ENCODE measurements around the gene S100A6.
"Not testable (repeated sequence)": the region's sequence is repeated elsewhere in the genome, so short reads cannot be mapped to it uniquely, and the experiment has no call there.

S100A6 gene

DNA sequence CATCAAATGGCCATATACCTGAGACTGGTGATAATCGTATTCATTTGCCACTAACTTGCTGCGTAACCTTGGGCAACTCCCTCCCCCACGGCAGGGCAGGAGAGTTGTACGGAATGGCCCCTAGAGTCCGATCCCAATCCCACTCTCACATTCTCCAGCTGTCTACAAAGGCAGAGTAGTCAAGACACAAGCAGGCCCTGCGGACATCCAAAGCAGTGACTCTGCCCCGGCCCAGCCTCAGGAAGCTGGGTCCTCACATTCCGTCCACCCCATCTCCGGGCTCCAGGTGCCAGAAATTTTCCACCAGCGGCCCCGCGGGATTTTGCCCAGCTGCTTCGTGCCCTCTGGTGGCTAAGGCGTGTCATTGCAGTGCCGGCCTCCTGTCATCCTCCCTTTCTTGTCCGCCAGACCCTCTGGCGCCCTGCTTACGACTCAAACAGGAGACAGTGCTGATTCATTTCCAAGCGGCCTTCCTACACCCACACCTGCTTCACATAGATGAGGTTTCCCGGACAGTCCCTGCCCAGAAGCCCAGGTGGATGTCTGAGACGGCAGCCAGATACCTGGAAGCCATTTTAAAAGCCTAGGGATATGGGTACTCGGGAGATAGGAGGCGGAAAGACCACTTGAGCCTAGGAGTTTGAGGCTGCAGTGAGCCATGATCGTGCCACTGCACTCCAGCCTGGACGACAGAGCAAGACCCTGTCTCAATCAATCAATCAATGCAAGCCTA lies 32.7 kb upstream of the S100A6 start:
- no peak for TF ChIP-seq POLR2A (IDR thresholded peaks at IDR 0.05; ENCODE audit: low read length)
- no peak for TF ChIP-seq GATA1 (IDR thresholded peaks at IDR 0.05; ENCODE audit: low read depth, low read length)
- peak; percentile 85 to 92 for DNase-seq

GRCh38 chr1:153567621-153568366 lies 32.0 kb upstream of the S100A6 start:
- peak in 1 of 2 experiments; percentile 44 for DNase-seq
- TF ChIP-seq GATA1 (IDR thresholded peaks at IDR 0.05; ENCODE audit: low read depth, low read length) (no peak), POLR2A (IDR thresholded peaks at IDR 0.05; ENCODE audit: low read length) (no peak)

DNA sequence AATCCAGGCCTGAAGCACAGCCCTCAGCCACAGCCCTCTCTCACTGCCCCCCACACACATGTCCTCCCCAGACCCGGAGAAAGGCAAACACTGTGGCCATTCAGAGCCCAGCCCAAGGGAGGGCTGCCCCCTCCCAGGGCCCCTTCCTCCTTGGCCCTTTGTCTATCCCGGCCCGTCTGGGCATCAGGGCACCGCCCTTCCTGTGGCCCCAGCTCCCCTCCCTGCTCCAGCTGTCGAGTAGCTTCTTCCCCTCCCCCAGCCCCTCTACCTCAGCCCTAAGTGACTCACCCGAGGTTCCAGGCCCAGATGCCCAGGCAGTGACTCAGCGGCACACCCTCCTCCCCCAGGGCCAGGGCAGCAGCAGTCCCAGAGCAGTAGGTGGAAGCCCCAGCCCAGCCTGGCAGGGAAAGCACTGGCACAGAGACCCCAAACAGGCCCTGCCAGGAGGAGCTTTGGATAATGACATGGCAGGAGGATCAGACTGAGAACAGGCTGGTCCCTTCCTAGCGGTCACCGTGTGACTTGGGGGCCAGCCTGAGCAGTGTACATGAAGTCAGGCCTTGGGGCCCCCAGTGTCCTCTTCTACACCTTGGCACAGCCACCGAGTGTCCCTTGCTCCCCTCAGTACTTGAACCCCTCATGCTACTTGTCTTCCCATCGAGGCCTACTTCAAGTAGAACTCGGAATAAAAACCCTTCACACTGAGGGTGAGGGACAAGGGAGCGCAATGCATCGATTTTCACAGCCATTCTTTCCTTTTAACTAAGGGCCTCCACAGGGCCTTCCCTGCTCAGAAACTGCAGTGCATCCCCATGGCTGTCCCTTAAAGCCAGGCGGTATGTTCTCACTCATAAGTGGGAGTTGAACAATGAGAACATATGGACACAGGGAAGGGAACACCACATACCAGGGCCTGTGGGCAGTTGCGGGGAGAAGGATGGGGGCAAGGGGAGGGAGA lies 30.9 kb upstream of the S100A6 start:
- peak; percentile 95 to 96 for DNase-seq

DNA sequence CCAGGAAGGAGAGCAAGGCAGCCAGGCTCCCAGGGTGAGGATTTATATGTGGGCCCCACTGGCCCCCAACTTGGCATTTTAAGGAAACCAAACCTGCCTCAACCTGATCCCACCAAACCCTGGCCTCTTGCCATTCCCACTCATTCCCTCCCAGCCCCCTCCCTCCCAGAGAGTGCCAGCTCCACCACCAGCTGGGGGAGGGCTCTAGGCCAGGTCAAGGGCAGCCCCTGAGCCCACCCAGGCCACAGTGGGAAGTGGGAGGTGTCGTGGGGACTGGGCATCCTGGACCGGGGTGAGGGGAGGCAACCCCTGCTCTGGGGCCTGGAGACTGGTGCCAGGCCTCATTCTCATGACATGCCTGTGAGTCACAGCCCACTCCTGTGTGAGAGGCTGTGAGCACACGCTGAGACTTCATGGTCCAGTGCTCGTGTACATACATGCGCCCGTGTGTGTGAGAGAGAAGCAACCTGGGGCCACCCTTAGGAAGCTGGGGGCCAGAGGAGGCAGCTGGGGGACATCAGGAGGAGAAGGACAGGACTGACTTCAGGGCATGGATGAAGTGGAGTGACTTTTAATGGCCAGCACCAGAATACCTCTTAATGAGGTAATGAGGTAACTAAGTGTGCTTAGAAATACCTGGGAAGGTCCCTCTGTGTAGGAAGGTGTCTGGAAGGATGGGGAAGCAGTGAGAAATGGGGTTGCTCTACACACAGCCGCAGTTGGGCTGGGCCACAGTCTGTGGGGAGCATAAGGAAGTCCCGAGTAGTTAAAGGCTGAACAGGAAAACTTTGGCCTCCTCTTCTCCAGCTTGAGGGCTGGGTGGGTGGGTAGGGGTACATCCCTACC lies 30.0 kb upstream of the S100A6 start, which contains the start of gene S100A2:
Gene S100A2, minus strand, starts transcription at position 316 of the 846 bp plus-strand sequence. CDS start 1,967 bp downstream, outside the sequence.
- no peak for TF ChIP-seq GATA1 (IDR thresholded peaks at IDR 0.05; ENCODE audit: low read depth, low read length)
- DNase-seq = peak; percentile 53 to 75

More for the DNA sequence above, 30.9 kb upstream of the S100A6 start:
- TF ChIP-seq GATA1 (IDR thresholded peaks at IDR 0.05; ENCODE audit: low read depth, low read length) (no peak), POLR2A (IDR thresholded peaks at IDR 0.05; ENCODE audit: low read length) (peak; percentile 70)

- TF ChIP-seq POLR2A (IDR thresholded peaks at IDR 0.05; ENCODE audit: low read length) (no peak), GATA1 (IDR thresholded peaks at IDR 0.05; ENCODE audit: low read depth, low read length) (no peak)
- DNase-seq = no peak
Observed at GRCh38 chr1:153563991-153564390, 28.2 kb upstream of the S100A6 start.

DNA sequence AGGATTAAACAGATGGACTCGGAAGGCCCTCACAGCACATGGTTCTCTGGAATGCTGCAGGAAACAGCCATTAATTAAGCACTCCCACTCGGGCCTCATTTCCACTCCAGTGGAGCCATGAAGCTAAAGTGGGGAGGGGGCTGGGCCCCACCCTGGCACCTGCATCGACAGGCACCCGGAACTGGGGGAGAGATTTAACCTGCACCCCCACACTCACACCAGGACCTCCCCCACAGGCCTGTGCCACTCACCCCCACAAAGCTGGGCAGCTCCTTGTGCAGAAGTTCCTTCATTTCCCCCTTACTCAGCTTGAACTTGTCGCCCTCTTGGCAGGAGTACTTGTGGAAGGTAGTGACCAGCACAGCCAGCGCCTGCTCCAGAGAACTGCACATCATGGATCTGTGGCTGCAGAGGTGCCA lies 27.7 kb upstream of the S100A6 start:
- TF ChIP-seq GATA1 (IDR thresholded peaks at IDR 0.05; ENCODE audit: low read depth, low read length) (no peak), POLR2A (IDR thresholded peaks at IDR 0.05; ENCODE audit: low read length) (no peak)
- no peak for DNase-seq

- DNase-seq = not testable (repeated sequence)
Observed at GRCh38 chr1:153562021-153562420, 26.2 kb upstream of the S100A6 start.

- no peak for TF ChIP-seq GATA1 (IDR thresholded peaks at IDR 0.05; ENCODE audit: low read depth, low read length)
- DNase-seq = no peak
Observed at GRCh38 chr1:153561466-153561985, 25.7 kb upstream of the S100A6 start.

DNA sequence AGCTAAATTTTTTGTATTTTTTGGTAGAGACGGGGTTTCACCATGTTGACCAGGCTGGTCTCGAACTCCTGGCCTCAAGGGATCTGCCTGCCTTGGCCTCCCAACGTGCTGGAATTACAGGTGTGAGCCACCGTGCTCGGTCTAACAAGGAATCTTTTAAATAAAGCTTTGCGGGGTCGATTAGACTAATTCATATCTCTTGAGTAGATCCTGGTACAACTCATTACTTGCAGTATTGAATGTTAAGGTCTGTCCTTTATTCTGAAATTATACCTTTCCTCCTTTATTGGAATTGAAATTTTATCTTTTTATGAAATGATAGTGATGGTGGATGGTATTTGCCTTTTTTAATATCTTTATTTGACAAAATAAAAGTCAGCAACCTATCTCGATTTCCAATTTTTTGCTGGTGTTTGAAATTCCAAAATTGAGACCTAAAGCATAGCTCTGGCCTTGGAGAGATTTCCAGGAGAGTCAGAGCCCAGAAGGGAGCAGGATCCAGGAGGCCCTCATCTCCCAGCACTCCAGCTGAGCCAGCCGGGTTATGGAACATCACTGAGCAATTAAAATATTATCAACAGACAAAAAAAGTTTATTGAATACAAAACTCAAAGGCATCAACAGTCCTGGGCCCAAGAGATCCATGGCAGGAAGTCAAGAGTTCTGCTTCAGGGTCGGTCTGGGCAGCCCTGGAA lies 25.1 kb upstream of the S100A6 start:
- TF ChIP-seq POLR2A (IDR thresholded peaks at IDR 0.05; ENCODE audit: low read length) (no peak), GATA1 (IDR thresholded peaks at IDR 0.05; ENCODE audit: low read depth, low read length) (no peak)
- DNase-seq = no peak

- TF ChIP-seq POLR2A (IDR thresholded peaks at IDR 0.05; ENCODE audit: low read length) = no peak
- no peak for TF ChIP-seq GATA1 (IDR thresholded peaks at IDR 0.05; ENCODE audit: low read depth, low read length)
- no peak for DNase-seq
Observed at GRCh38 chr1:153560241-153560640, 24.4 kb upstream of the S100A6 start.

- no peak for DNase-seq
- TF ChIP-seq POLR2A (IDR thresholded peaks at IDR 0.05; ENCODE audit: low read length) (no peak), GATA1 (IDR thresholded peaks at IDR 0.05; ENCODE audit: low read depth, low read length) (no peak)
Observed at GRCh38 chr1:153557877-153558276, 22.1 kb upstream of the S100A6 start.

DNA sequence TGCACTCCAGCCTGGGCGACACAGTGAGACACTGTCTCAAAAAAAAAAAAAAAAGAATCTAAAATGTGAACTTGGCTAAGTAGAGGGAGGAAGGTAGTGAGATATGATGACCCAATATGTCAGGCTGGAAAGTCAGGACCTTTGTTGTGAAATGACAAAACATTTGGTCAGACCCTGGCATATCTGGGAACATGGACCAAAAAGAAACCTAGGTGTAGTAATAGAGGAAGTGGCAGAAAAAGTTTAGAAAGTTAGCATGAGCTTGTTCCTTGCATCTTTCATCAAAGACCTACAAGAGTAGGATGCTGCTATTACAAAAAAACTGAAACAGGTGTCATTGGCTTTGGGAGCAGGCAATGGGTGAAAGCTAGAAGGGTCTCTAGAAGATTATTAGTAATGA lies 20.6 kb upstream of the S100A6 start:
- TF ChIP-seq GATA1 (IDR thresholded peaks at IDR 0.05; ENCODE audit: low read depth, low read length) = no peak
- no peak for TF ChIP-seq POLR2A (IDR thresholded peaks at IDR 0.05; ENCODE audit: low read length)
- DNase-seq = no peak

All from erythroblast (primary cell).